Measurements from ENCODE around the gene HOXB1. TPM values are rescaled to one million over a fixed set of nuclear protein-coding genes. Genes with fewer than 3 reads are reported as not detected.

Gene HOXB1
- total and polyA plus RNA-seq, 2 of the 13 experiments (the other 11 are each of a cell fraction or from before 2014, with no cell fraction given): not detected

MicroRNAs encoded within 50 kb of the gene (microRNA counts, 767-probe panel; counts per million panel counts)
- not detected for microRNA hsa-miR-10a-5p

Small RNA genes within 50 kb of the gene (small RNA-seq; reads per million reads assigned to genes)
- gene RF00019 (ENCODE audit: insufficient read depth in 2 of 3, insufficient read length in 3 of 3, low read depth in 2 of 3, low replicate concordance in 1 of 3): 0 reads per million in 3 experiments

Other genes with a start within 250 kb of the HOXB1 start
- not detected in 2 replicates for gene SKAP1, start 100.8 kb downstream of the HOXB1 start, total RNA-seq (2016; rRNA removed; fragmentation: Illumina TruSeq; extraction: Trizol)
- 0.21 TPM in 1 of 2 replicates, not detected in the other for gene SKAP1, start 100.8 kb downstream of the HOXB1 start, polyA plus RNA-seq (2011; rRNA removed)
- not detected in 2 replicates for gene HOXB2, start 14.1 kb upstream of the HOXB1 start, total RNA-seq (2016; rRNA removed; fragmentation: Illumina TruSeq; extraction: Trizol)
- gene HOXB2, start 14.1 kb upstream of the HOXB1 start, polyA plus RNA-seq (2011; rRNA removed): not detected in 2 replicates
- gene HOXB4, start 47.3 kb upstream of the HOXB1 start, total RNA-seq (2016; rRNA removed; fragmentation: Illumina TruSeq; extraction: Trizol): not detected in 2 replicates
- gene HOXB4, start 47.3 kb upstream of the HOXB1 start, polyA plus RNA-seq (2011; rRNA removed): not detected in 2 replicates
- gene HOXB3, start 59.2 kb upstream of the HOXB1 start, total RNA-seq (2016; rRNA removed; fragmentation: Illumina TruSeq; extraction: Trizol): not detected in 2 replicates
- not detected in 2 replicates for gene HOXB3, start 59.2 kb upstream of the HOXB1 start, polyA plus RNA-seq (2011; rRNA removed)
- not detected in 2 replicates for gene HOXB5, start 62.8 kb upstream of the HOXB1 start, total RNA-seq (2016; rRNA removed; fragmentation: Illumina TruSeq; extraction: Trizol)
- not detected in 2 replicates for gene HOXB5, start 62.8 kb upstream of the HOXB1 start, polyA plus RNA-seq (2011; rRNA removed)
- not detected in 2 replicates for gene HOXB6, start 74.0 kb upstream of the HOXB1 start, total RNA-seq (2016; rRNA removed; fragmentation: Illumina TruSeq; extraction: Trizol)
- not detected in 2 replicates for gene HOXB6, start 74.0 kb upstream of the HOXB1 start, polyA plus RNA-seq (2011; rRNA removed)
- gene HOXB7, start 80.0 kb upstream of the HOXB1 start, total RNA-seq (2016; rRNA removed; fragmentation: Illumina TruSeq; extraction: Trizol): not detected in 2 replicates
- 0.04 and 0.08 TPM in 2 replicates for gene HOXB7, start 80.0 kb upstream of the HOXB1 start, polyA plus RNA-seq (2011; rRNA removed)
- gene HOXB8, start 84.3 kb upstream of the HOXB1 start, total RNA-seq (2016; rRNA removed; fragmentation: Illumina TruSeq; extraction: Trizol): not detected in 2 replicates
- gene HOXB8, start 84.3 kb upstream of the HOXB1 start, polyA plus RNA-seq (2011; rRNA removed): not detected in 2 replicates
- gene HOXB9, start 95.3 kb upstream of the HOXB1 start, total RNA-seq (2016; rRNA removed; fragmentation: Illumina TruSeq; extraction: Trizol): not detected in 2 replicates
- gene HOXB9, start 95.3 kb upstream of the HOXB1 start, polyA plus RNA-seq (2011; rRNA removed): not detected in 2 replicates
- not detected in 2 replicates for gene PRAC1, start 191.5 kb upstream of the HOXB1 start, total RNA-seq (2016; rRNA removed; fragmentation: Illumina TruSeq; extraction: Trizol)
- gene PRAC1, start 191.5 kb upstream of the HOXB1 start, polyA plus RNA-seq (2011; rRNA removed): not detected in 2 replicates
- not detected in 2 replicates for gene PRAC2, start 192.2 kb upstream of the HOXB1 start, total RNA-seq (2016; rRNA removed; fragmentation: Illumina TruSeq; extraction: Trizol)
- gene PRAC2, start 192.2 kb upstream of the HOXB1 start, polyA plus RNA-seq (2011; rRNA removed): not detected in 2 replicates
- not detected in 2 replicates for gene HOXB13, start 197.7 kb upstream of the HOXB1 start, total RNA-seq (2016; rRNA removed; fragmentation: Illumina TruSeq; extraction: Trizol)
- gene HOXB13, start 197.7 kb upstream of the HOXB1 start, polyA plus RNA-seq (2011; rRNA removed): not detected in 2 replicates